GM12873 (cell line): ENCODE data around the gene NR2C2.

Source experiments
- CTCF ChIP-seq: IDR thresholded peaks from 2 replicates; pipeline ENCODE4 v1.5.1; 2012; ENCODE audit warnings: low read depth, mild to moderate bottlenecking, moderate library complexity, low read length, control low read depth; ENCODE audit not compliant: insufficient read depth; ENCODE audit errors: missing control alignments

Gene NR2C2

DNA sequence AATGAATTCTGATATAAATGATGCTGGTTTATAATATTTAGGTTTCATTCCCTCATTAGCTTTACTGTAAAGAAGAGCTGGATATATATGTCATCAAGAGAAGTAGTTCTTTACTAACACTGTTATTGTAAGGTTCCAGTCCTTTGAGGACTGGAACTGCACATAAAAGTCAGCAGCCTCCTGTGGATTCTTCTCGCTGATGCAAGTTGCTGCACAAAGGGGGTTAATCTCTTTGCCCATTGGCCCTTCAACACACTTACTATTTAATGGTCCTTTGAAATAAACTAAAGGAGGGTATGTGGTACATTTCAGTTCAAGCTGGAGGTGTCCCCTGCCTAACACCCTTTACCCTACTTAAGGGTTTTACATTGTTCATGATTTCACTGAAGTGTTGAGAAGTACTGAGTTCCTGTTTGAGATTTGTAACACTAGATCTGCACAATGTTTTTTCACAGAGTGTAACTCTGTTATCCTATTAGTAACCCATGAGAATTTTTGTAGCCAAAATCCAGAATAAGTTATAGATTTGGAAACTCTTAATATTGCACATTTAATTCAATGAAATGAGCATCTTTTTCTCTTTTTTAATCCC, 43.9 kb downstream of the NR2C2 start:
- TF ChIP-seq CTCF, result no peak

- TF ChIP-seq CTCF, result no peak
Measured at GRCh38 chr3:14991818-14992612, 44.6 kb downstream of the NR2C2 start.

DNA sequence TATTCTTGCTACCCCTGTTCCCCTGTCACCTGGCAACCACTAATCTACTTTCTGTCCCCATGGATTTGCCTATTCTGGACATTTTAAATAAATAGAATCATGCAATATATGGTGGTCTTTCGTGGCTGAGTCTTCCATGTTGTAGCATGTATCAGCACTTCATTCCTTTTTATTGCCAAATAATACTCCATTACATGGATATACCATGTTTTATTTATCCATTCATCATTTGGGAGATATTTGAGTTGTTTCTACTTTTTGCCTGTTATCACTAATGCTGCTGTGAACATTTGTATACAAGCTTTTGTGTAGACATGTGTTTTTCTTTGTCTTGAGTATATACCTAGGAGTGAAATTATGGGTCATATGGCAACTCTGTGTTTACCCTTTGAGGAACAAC, 50.6 kb downstream of the NR2C2 start:
- TF ChIP-seq CTCF, result no peak

GRCh38 chr3:15007681-15008141, 60.3 kb downstream of the NR2C2 start:
- no peak for TF ChIP-seq CTCF

DNA sequence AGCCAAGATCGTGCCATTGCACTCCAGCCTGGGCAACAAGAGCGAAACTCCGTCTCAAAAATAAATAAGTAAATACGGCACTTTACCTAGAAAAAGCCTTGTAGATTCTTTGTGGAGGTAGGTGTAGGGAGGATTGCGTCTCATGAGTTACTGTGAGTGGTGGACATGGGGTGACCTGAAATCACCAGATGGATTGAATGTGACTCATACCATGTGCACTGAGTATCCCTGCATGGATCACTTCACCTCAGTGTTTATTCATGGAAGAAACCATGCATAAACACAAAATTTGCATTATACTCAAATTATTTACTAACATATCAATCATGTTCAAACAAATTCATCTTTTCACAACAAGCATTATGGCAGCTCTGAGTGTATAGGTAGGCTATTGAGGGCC, 61.8 kb downstream of the NR2C2 start:
- TF ChIP-seq CTCF, result no peak

DNA sequence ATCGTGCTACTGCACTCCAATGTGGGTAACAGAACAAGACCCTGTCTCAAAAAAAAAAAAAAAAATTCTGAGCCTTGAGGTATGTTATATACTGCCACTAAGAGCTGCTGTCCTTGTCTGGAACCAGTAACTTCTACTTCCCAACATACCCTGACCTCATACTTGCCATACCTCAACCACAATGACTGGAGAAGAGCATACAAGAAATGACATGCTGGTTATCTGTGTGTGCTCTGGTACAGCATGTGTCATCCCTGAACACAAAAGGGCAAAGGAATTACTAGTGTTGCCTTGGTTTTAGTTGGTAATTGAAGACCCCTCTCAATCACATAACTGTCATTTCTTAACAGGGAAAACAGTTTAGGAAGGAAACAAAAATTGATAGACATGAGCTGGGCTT, 63.3 kb downstream of the NR2C2 start:
- no peak for TF ChIP-seq CTCF

DNA sequence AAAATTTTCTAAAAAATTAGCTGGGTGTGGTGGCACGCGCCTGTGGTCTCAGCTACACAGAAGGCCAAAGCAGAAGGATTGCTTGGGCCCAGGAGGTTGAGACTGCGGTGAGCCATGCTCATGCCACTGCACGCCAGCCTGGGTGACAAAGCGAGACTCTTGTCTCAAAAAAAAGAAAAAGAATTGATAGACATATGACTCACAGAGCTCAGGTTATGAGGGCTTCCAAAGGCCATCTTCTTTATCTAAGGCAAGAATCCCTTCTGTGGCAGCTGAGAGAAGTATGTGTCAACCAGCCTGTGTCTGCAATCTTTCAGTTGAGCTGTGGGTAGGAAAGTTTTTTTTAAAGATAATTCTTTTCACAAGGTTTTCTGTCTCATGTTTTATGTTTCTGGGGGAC, 63.8 kb downstream of the NR2C2 start:
- no peak for TF ChIP-seq CTCF
